Loucy (cell line): ENCODE measurements around the gene CKAP4.

Source experiments
- H2AFZ ChIP-seq: fragments of 200-600 bp; sonication (generic); 2 replicates; pipeline ENCODE4 v1.6.0; 2016; ENCODE audit warnings: antibody characterized with exemption, mild to moderate bottlenecking, low read length, moderate library complexity
- H3F3A ChIP-seq: fragments of 200-600 bp; 2 replicates; pipeline ENCODE4 v1.6.0; 2016; ENCODE audit warnings: antibody characterized with exemption, low read depth, mild to moderate bottlenecking
- H3K27me3 ChIP-seq: fragments of 200-600 bp; sonication (generic); 2 replicates; pipeline ENCODE4 v1.6.1; 2014; ENCODE audit warnings: low read length, mild to moderate bottlenecking; ENCODE audit not compliant: insufficient read depth, poor library complexity, severe bottlenecking
- H3K36me3 ChIP-seq: fragments of 200-600 bp; sonication (generic); 2 replicates; pipeline ENCODE4 v1.6.1; 2016; ENCODE audit warnings: low read length; ENCODE audit not compliant: insufficient read depth
- H3K4me1 ChIP-seq: fragments of 200-600 bp; sonication (generic); 2 replicates; pipeline ENCODE4 v1.5.1; 2014; ENCODE audit warnings: low read length, mild to moderate bottlenecking; ENCODE audit not compliant: insufficient read depth, poor library complexity, severe bottlenecking
- H3K4me2 ChIP-seq: fragments of 200-600 bp; sonication (generic); 2 replicates; pipeline ENCODE4 v1.6.0; 2014; ENCODE audit warnings: antibody characterized with exemption, low read length, low read depth, mild to moderate bottlenecking; ENCODE audit not compliant: poor library complexity, severe bottlenecking
- H3K4me3 ChIP-seq: fragments of 200-600 bp; sonication (generic); 2 replicates; pipeline ENCODE4 v1.5.1; 2014; ENCODE audit warnings: low read length, mild to moderate bottlenecking, mixed read lengths; ENCODE audit not compliant: poor library complexity, severe bottlenecking
- H3K79me2 ChIP-seq: fragments of 200-600 bp; sonication (generic); 2 replicates; pipeline ENCODE4 v1.6.1; 2014; ENCODE audit warnings: low read length; ENCODE audit not compliant: insufficient read depth
- H3K9ac ChIP-seq: fragments of 200-600 bp; sonication (generic); 2 replicates; pipeline ENCODE4 v1.6.0; 2014; ENCODE audit warnings: mild to moderate bottlenecking, low read depth, low read length, moderate library complexity; ENCODE audit not compliant: poor library complexity, severe bottlenecking
- H3K9me2 ChIP-seq: fragments of 200-600 bp; sonication (generic); replicated peaks from 2 replicates; pipeline ENCODE4 v1.6.1; 2016; ENCODE audit warnings: low read depth, low read length, mixed read lengths
- H3K9me3 ChIP-seq: fragments of 200-600 bp; sonication (generic); 2 replicates; pipeline ENCODE4 v1.6.1; 2014; ENCODE audit warnings: mild to moderate bottlenecking, antibody characterized with exemption, low read length, low read depth; ENCODE audit not compliant: insufficient read depth
- H4K20me1 ChIP-seq: fragments of 200-600 bp; sonication (generic); 2 replicates; pipeline ENCODE4 v1.6.0; 2014; ENCODE audit warnings: antibody characterized with exemption, low read length, mild to moderate bottlenecking; ENCODE audit not compliant: insufficient read depth, poor library complexity, severe bottlenecking
- CTCF ChIP-seq: fragments of 200-600 bp; sonication (generic); conservative IDR thresholded peaks from 2 replicates; pipeline ENCODE4 v1.5.1; 2014; ENCODE audit warnings: mild to moderate bottlenecking, antibody characterized with exemption, low read length
- EZH2phosphoT487 ChIP-seq: fragments of 200-600 bp; IDR thresholded peaks from 2 replicates; pipeline ENCODE4 v1.6.1; 2018; ENCODE audit warnings: antibody characterized with exemption, mild to moderate bottlenecking, moderate library complexity, borderline replicate concordance

CKAP4 gene

DNA sequence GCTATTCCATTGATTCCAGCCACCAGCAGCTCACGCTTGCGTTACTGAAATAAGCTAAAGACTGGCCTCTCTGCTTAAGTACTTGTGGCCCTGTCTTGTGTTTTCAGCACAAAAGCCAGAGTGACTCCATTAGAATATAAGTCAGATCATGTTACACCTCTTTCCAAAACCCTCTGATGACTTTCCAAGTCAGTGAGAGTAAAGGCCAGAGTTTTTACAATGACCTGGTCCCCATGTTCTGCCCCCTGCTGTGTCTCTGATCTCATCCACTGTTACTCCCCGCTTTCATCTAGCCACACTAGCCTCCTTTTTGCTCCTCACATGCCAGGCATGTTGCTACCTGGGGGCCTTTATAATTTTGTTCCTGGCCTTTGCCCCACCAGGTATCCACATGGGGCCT lies 6.9 kb upstream of the CKAP4 start:
- no peak overlapping the region for H3K4me3 ChIP-seq
- no peak overlapping the region for H3K9ac ChIP-seq
- no peaks in the 10 kb centered on the region for H3K79me2 ChIP-seq
- H2AFZ ChIP-seq: no peak overlapping the region
- no peaks in the 10 kb centered on the region for H4K20me1 ChIP-seq
- H3K9me3 ChIP-seq: no peaks in the 10 kb centered on the region
- no peaks in the 10 kb centered on the region for H3K36me3 ChIP-seq
- no peak overlapping the region for H3K4me2 ChIP-seq
- TF ChIP-seq CTCF (no peak), EZH2phosphoT487 (no peak)
- no peaks in the 10 kb centered on the region for H3K27me3 ChIP-seq
- H3F3A ChIP-seq: no peaks in the 10 kb centered on the region; the same call in 1 of the 2 replicates
- no peaks in the 10 kb centered on the region for H3K9me2 ChIP-seq
- peaks cover 4% of the 10 kb centered on the region for H3K4me1 ChIP-seq

DNA sequence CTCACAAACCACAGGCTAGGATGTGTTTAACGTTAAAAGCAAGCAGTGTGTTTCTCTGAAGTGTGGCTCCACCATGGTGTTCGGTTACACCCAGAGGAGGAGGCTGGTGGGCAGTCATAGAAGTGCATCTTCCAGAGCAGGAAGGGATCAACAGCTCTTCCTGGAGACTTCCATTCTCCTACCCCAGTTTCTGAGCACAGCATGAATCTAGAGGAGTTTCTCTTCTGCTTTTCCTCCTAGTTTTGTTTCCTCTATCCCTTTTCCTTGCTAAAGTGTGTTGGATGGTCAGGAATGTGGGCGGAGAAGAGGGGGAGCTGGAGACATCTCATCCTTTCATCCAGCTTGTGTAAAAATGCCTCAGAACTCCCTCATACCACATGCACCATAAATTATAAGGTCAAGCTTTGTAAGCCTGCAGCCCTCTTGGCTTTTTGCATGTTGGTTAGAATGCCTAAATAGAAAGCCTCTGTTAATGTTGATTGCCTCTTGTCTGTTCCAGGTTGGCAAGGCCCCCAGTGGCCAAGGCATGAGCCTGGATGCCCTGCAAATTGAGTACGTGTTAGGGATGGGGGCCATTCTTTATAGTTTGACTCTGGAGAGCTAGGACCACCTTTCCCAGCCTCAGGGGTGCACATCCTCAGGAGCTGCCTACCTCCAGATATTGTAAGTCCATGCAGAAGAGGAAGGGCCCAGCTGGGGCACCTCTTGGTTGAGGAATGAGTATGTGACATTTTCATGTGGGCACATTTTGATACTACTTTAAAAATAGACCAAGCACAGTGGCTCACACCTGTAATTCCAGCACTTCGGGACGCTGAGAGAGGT lies 4.0 kb upstream of the CKAP4 start:
- H3F3A ChIP-seq: no peaks in the 10 kb centered on the region; the same call in 1 of the 2 replicates
- peaks cover 15% of the 10 kb centered on the region for H3K4me1 ChIP-seq
- peaks cover 4% of the 10 kb centered on the region for H3K79me2 ChIP-seq
- H4K20me1 ChIP-seq: peaks cover 4% of the 10 kb centered on the region
- no peak for TF ChIP-seq EZH2phosphoT487
- TF ChIP-seq CTCF: no peak
- H3K27me3 ChIP-seq: no peaks in the 10 kb centered on the region
- no peak overlapping the region for H3K4me3 ChIP-seq
- no peak overlapping the region for H3K4me2 ChIP-seq
- no peaks in the 10 kb centered on the region for H3K9me2 ChIP-seq
- H2AFZ ChIP-seq: no peak overlapping the region
- no peak overlapping the region for H3K9ac ChIP-seq
- H3K36me3 ChIP-seq: no peaks in the 10 kb centered on the region
- no peaks in the 10 kb centered on the region for H3K9me3 ChIP-seq

DNA sequence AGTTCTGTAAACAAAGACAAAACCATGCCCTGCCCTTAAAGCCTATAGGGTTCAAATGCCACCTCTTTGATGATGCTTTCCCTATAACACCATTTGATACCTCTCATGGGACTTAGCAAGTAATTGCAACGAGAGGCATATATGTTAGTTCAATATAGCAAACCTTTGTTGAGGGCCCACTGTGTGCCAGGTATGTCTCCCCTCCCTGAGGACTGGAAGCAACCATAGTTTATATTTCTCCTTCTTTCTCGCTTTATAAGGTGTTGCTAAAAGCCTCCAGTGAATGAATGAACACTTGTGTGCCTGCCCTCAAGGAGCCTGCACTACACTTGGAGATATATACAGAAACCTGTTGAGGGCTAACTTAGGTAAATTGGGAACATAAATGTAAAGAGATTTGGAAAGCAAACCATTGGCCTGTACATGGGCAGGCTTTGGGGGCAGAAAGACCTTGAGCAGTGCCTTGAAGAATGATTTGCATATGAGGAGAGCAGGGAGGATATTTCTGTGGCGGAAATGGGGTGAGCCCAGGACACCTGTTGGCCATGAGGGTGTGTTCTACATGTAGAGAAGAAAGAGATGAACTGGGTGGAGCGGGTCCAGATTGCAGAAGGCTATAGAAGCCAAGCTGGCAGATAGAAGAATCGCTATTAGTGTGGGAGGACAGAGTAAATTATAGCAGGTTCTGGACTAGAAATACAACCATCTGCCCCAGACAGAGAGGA lies 1.8 kb upstream of the CKAP4 start:
- no peaks in the 10 kb centered on the region; the same call in 1 of the 2 replicates for H3F3A ChIP-seq
- TF ChIP-seq CTCF (no peak), EZH2phosphoT487 (no peak)
- H4K20me1 ChIP-seq: peaks cover 17% of the 10 kb centered on the region
- peak overlapping the region; percentile 93 for H3K4me3 ChIP-seq
- H2AFZ ChIP-seq: no peak overlapping the region
- no peaks in the 10 kb centered on the region for H3K9me3 ChIP-seq
- H3K27me3 ChIP-seq: no peaks in the 10 kb centered on the region
- H3K9ac ChIP-seq: no peak overlapping the region
- peaks cover 27% of the 10 kb centered on the region for H3K79me2 ChIP-seq
- peak overlapping the region; percentile 83 for H3K4me2 ChIP-seq
- H3K4me1 ChIP-seq: peaks cover 33% of the 10 kb centered on the region
- H3K9me2 ChIP-seq: no peaks in the 10 kb centered on the region
- no peaks in the 10 kb centered on the region for H3K36me3 ChIP-seq
